A549 (cell line): Measurements from ENCODE around the gene CS. TPM values are rescaled to one million over a fixed set of nuclear protein-coding genes. Genes with fewer than 3 reads are reported as not detected.

Experiments used
- ATAC-seq, 2 experiments: fragments of 200-7000 bp in 1 of 2; fragments of >200 bp in 1 of 2; cut with Nextera tagmentation in 1 of 2; cut with Tn5 transposase in 1 of 2; 3 replicates each; pipeline versions ENCODE4 v1.8.0 to v1.9.1; 2018 to 2020; ENCODE audit warnings: mild to moderate bottlenecking in 1 of 2, moderate library complexity in 1 of 2
- CTCF ChIA-PET: fragments of 300-600 bp; sonication (Branson Sonifier 250); formaldehyde crosslinking; extraction: SDS; loops from one replicate; lab custom pipeline; 2021; ENCODE audit warnings: antibody characterized with exemption, inconsistent platforms; lab: Yijun Ruan, JAX
- POLR2A ChIA-PET: fragments of 350-600 bp; formaldehyde crosslinking; extraction: SDS; loops from one replicate; lab custom pipeline; 2021; ENCODE audit warnings: antibody characterized with exemption, inconsistent platforms; lab: Yijun Ruan, JAX
- DNase-seq, 2 experiments: peaks; one replicate each; pipeline versions ENCODE4 v3.0.0 to v3.0.0-alpha.2; 2011 to 2016; ENCODE audit warnings: low read depth in 1 of 2, low spot score in 1 of 2
- FAIRE-seq: peaks from 2 replicates; lab custom pipeline; 2011; peaks lifted over from hg19 to GRCh38; lab: Jason Lieb, UNC
- H3K27ac ChIP-seq, 2 experiments: fragments of >200 bp; sonication (Bioruptor Twin); formaldehyde crosslinking; 3 replicates each; pipeline ENCODE4 v1.5.1; 2016 to 2017
- H3K4me1 ChIP-seq: fragments of >200 bp; sonication (Bioruptor Twin); formaldehyde crosslinking; 3 replicates; pipeline ENCODE4 v1.6.1; 2016
- H3K4me2 ChIP-seq: fragments of >200 bp; sonication (Bioruptor Twin); formaldehyde crosslinking; 3 replicates; pipeline ENCODE4 v1.6.1; 2016
- H3K4me3 ChIP-seq: fragments of >200 bp; sonication (Bioruptor Twin); formaldehyde crosslinking; 3 replicates; pipeline ENCODE4 v1.5.1; 2016
- H3K9me3 ChIP-seq: fragments of >200 bp; sonication (Bioruptor Twin); formaldehyde crosslinking; 3 replicates; pipeline ENCODE4 v1.6.1; 2016
- BHLHE40 ChIP-seq: IDR thresholded peaks from 2 replicates; pipeline ENCODE4 v1.6.1; 2012; ENCODE audit warnings: low read depth, low read length, inconsistent platforms
- CBX8 ChIP-seq: fragments of 200-600 bp; sonication (generic); IDR thresholded peaks from 2 replicates; pipeline ENCODE4 v1.6.1; 2016
- CEBPB ChIP-seq, 2 experiments: fragments of >200 bp in 1 of 2; sonication (Bioruptor Twin) in 1 of 2; formaldehyde crosslinking in 1 of 2; IDR thresholded peaks; 2 replicates each; pipeline ENCODE4 v1.6.1; 2012 to 2016
- CHD4 ChIP-seq: fragments of 200-600 bp; sonication (generic); IDR thresholded peaks from 2 replicates; pipeline ENCODE4 v1.6.1; 2016; ENCODE audit warnings: antibody characterized with exemption, mild to moderate bottlenecking, borderline replicate concordance
- E2F6 ChIP-seq: IDR thresholded peaks from 2 replicates; pipeline ENCODE4 v1.6.1; 2012; ENCODE audit warnings: low read depth, borderline replicate concordance
- EHF ChIP-seq: fragments of 250-450 bp; sonication (Bioruptor Pico); IDR thresholded peaks from 2 replicates; pipeline ENCODE4 v1.5.0; 2020; ENCODE audit warnings: mild to moderate bottlenecking
- ELK1 ChIP-seq: fragments of 150-350 bp; IDR thresholded peaks from 2 replicates; pipeline ENCODE4 v1.6.1; 2014; ENCODE audit warnings: low read depth, mild to moderate bottlenecking, low read length
- ESRRA ChIP-seq: fragments of 150-350 bp; IDR thresholded peaks from 2 replicates; pipeline ENCODE4 v1.6.1; 2014; ENCODE audit warnings: mild to moderate bottlenecking, low read length, borderline replicate concordance
- HEYL ChIP-seq: fragments of 250-450 bp; sonication (Bioruptor Pico); IDR thresholded peaks from 2 replicates; pipeline ENCODE4 v1.8.0; 2021; ENCODE audit warnings: mild to moderate bottlenecking, moderate library complexity
- HOXA7 ChIP-seq: fragments of 250-450 bp; sonication (Bioruptor Pico); IDR thresholded peaks from 2 replicates; pipeline ENCODE4 v1.5.0; 2020; ENCODE audit warnings: mild to moderate bottlenecking, moderate library complexity
- JUN ChIP-seq, 2 experiments: fragments of >200 bp; sonication (Bioruptor Twin); formaldehyde crosslinking; IDR thresholded peaks; 2 replicates in 1 of 2; 3 replicates in 1 of 2; pipeline ENCODE4 v1.6.1; 2016 to 2017
- JUNB ChIP-seq: fragments of >200 bp; sonication (Bioruptor Twin); formaldehyde crosslinking; IDR thresholded peaks from 2 replicates; pipeline ENCODE4 v1.6.1; 2016
- MYC ChIP-seq: IDR thresholded peaks from 2 replicates; pipeline ENCODE4 v1.6.1; 2012; ENCODE audit warnings: mild to moderate bottlenecking, inconsistent platforms, low read length, improper control_type of control experiment, borderline replicate concordance
- NPAS2 ChIP-seq: fragments of 250-450 bp; sonication (Bioruptor Pico); IDR thresholded peaks from 2 replicates; pipeline ENCODE4 v1.8.0; 2022; ENCODE audit warnings: mild to moderate bottlenecking, moderate library complexity, borderline replicate concordance
- NR3C1 ChIP-seq: fragments of >200 bp; sonication (Bioruptor Twin); formaldehyde crosslinking; IDR thresholded peaks from 3 replicates; pipeline ENCODE4 v1.6.1; 2017
- PBX3 ChIP-seq: IDR thresholded peaks from 2 replicates; pipeline ENCODE4 v1.6.1; 2012
- POLR2A ChIP-seq: IDR thresholded peaks from 2 replicates; pipeline ENCODE4 v1.6.1; 2012; ENCODE audit warnings: mild to moderate bottlenecking, low read length
- POLR2AphosphoS2 ChIP-seq: conservative IDR thresholded peaks from 2 replicates; pipeline ENCODE4 v1.6.1; 2012; ENCODE audit warnings: low read length, improper control_type of control experiment, inconsistent platforms
- RNF2 ChIP-seq: fragments of 200-600 bp; sonication (generic); IDR thresholded peaks from 2 replicates; pipeline ENCODE4 v1.6.1; 2016; ENCODE audit warnings: low read depth, mild to moderate bottlenecking, antibody characterized with exemption, moderate library complexity, borderline replicate concordance
- TFCP2L1 ChIP-seq: fragments of 250-450 bp; sonication (Bioruptor Pico); IDR thresholded peaks from 2 replicates; pipeline ENCODE4 v1.5.0; 2021; ENCODE audit warnings: mild to moderate bottlenecking
- WGBS: methylation state at CpG from one replicate; pipeline ENCODE4 v1.1.6; 2017; ENCODE audit errors: missing lambda C conversion rate; 5-methylcytosine and 5-hydroxymethylcytosine counted together
- polyA plus RNA-seq, 4 experiments: library from polyadenylated mRNA; depleted of rRNA in 3 of 4; stranded (reverse); fragments of >200 nt; fragmentation: RNase III in 1 of 4; extraction: RNeasy Plus Mini Kit Qiagen cat#74134 plus additional on column Dnase treatment in 1 of 4; gene quantifications; 2 replicates in 3 of 4; 3 replicates in 1 of 4; pipeline ENCODE4 v1.2.3, GENCODE V29; 2011 to 2017
- TF ChIP-seq, protein P1 (sequence below): fragments of >200 bp; sonication (Bioruptor Twin); formaldehyde crosslinking; IDR thresholded peaks from 3 replicates; pipeline ENCODE4 v1.5.1; 2016

Gene CS
- polyA plus RNA-seq, 2 of the 4 experiments (the other 2 are of a cell fraction), result 146 to 223 TPM

DNA sequence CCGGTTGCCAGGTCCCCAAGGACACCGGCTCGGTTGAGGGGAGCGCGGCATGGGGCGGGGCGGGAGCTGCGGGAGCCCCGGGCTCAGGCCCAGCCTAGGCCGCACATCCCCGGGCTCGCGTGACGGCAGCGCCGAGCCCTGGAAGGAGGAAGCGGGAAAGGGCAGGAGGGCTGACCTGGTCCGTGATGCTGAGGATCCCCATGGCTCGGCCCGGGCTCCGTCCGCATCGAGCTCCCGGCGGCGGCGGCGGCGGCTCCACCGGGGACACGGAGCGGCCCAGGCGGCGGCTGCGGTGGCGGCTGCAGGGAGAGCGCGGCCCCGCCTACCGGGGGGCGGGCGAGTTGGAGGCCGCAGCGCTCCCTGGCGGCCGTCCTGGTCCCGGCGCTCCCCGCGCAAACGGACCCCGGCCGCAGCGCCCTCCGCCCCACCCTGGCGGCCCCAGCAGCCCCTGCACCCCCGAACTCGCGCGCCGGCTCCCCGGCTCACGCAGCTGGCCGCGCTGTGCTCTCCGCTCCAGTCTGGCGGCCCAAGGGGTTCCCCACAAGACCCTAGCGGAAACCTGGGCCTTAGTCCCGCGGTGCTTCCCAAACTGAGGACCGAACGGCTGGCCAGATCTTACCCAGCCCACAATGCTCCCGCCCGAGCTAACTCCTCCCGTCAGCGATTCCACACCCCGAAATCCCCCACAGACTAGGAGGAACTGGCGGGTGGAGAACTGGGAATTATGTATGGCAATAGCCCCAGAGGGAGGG is 41.9 kb downstream of the CS start, which contains the start of gene ANKRD52 (continued):
- TF ChIP-seq HEYL (no peak), POLR2AphosphoS2 (no peak), POLR2A (peak; percentile 65), E2F6 (no peak), JUN (IDR thresholded peaks at IDR 0.05) (peak; percentile 57 to 75; a peak in 4 of 5 replicates), NR3C1 (no peak), CBX8 (no peak), HOXA7 (CRISPR knock-in tag) (no peak), NPAS2 (CRISPR knock-in tag) (no peak), CHD4 (no peak), ELK1 (no peak), TFCP2L1 (CRISPR knock-in tag) (no peak), BHLHE40 (no peak), CEBPB (IDR thresholded peaks at IDR 0.05) (no peak), ESRRA (no peak), RNF2 (no peak), JUNB (no peak), PBX3 (no peak), EHF (CRISPR knock-in tag) (no peak), MYC (no peak)
- TF ChIP-seq, protein P1, sequence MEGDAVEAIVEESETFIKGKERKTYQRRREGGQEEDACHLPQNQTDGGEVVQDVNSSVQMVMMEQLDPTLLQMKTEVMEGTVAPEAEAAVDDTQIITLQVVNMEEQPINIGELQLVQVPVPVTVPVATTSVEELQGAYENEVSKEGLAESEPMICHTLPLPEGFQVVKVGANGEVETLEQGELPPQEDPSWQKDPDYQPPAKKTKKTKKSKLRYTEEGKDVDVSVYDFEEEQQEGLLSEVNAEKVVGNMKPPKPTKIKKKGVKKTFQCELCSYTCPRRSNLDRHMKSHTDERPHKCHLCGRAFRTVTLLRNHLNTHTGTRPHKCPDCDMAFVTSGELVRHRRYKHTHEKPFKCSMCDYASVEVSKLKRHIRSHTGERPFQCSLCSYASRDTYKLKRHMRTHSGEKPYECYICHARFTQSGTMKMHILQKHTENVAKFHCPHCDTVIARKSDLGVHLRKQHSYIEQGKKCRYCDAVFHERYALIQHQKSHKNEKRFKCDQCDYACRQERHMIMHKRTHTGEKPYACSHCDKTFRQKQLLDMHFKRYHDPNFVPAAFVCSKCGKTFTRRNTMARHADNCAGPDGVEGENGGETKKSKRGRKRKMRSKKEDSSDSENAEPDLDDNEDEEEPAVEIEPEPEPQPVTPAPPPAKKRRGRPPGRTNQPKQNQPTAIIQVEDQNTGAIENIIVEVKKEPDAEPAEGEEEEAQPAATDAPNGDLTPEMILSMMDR, result peak; percentile 87

DNA sequence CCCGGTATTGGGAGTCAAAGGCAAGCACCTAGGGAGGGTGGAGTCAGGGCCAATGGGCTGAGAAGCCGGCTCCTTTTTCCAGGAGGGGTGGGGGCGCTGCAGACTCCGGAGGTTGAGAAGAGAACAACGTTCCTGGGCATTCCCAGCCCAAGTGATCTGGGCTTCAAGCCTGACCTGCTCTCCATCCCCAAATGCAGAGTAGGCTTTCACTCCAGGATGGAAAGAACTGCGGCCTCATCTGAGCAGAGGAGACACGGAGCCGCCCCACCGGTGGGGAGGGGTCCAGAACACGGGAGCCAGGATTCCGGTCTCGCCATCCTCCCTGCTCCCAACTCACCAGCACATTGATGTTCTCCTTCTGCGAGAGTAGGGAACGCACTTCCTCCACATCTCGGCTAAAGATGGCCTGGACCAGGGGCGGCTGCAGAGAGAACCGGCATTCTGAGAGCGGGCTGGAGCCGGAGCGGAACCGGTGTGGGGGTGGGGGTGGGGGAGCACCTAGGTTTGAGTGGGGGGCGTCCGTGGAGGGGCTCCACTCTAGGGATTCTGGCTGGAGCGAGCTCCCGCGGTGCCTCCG is 42.6 kb downstream of the CS start:
- Histone ChIP-seq H3K4me1 (peaks cover 45% of the 10 kb centered on the region), H3K9me3 (no peaks in the 10 kb centered on the region), H3K27ac (peak overlapping the region; percentile 92 to 97), H3K4me2 (peak overlapping the region; percentile 79), H3K4me3 (peak overlapping the region; percentile 94)
- ATAC-seq (peak; percentile 28 to 65), DNase-seq (peak; percentile 44 to 63), FAIRE-seq (no peak)
- TF ChIP-seq NR3C1 (no peak), POLR2A (peak; percentile 16; the same call in 1 of the 2 replicates)
- TF ChIP-seq, protein P1, result peak; percentile 31; the same call in 2 of the 3 replicates
- CTCF ChIA-PET, result interaction anchor here (0.5 to 14.6 kb wide), 38 partner anchors 10 to 1019 kb away, joined by 3 to 146 read pairs (median 6); partner anchors contain the start of genes CNPY2, COQ10A, RNF41 and SMARCC2
- POLR2A ChIA-PET, result interaction anchor here (0.5 to 2.7 kb wide), 5 partner anchors 9 to 171 kb away, joined by 3 to 21 read pairs (median 4); partner anchors contain the start of genes COQ10A, CS, RNF41 and SMARCC2
- under 1% methylated on average over 23 of the region's 27 CpGs for WGBS
